ENCODE measurements around the gene KCNIP4. TPM values are rescaled to one million over a fixed set of nuclear protein-coding genes. Genes with fewer than 3 reads are reported as not detected.

KCNIP4 gene
- total and polyA plus RNA-seq, 3 donors from 2014 or later: 0.68 TPM; not detected in 2

DNA sequence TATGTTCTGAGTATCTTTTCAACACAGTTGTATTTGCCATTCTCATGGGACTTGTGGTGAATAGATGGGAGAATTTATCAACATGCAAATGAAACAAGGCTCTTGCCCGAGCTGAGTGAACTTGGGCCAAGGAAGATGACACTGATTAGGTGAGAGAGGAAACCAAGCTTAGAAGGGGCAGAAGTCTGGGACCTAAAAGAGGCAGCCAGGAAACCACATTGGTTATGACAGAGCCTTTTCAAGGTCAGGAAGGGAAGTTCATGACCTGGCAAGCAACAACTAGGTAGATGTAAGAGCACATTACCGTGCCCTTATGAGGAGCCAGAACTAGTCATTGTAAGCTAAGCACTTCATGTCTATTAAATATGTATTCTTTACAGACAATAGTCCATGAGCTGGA, 658.0 kb downstream of the KCNIP4 start:
- DNase-seq: no peak
- Histone ChIP-seq H3K4me3 (no peak overlapping the region), H3K27ac (no peak overlapping the region), H3K36me3 (ENCODE audit: low read depth, missing control alignments) (no peaks in the 10 kb centered on the region), H3K9me3 (no peaks in the 10 kb centered on the region), H3K27me3 (no peaks in the 10 kb centered on the region), H3K4me1 (no peaks in the 10 kb centered on the region)
- intact Hi-C loops (cut with DNase I; ENCODE audit: low total_unique reads): no loop called here
- TF ChIP-seq POLR2A (IDR thresholded peaks at IDR 0.05): no peak
- TF ChIP-seq, protein P1, sequence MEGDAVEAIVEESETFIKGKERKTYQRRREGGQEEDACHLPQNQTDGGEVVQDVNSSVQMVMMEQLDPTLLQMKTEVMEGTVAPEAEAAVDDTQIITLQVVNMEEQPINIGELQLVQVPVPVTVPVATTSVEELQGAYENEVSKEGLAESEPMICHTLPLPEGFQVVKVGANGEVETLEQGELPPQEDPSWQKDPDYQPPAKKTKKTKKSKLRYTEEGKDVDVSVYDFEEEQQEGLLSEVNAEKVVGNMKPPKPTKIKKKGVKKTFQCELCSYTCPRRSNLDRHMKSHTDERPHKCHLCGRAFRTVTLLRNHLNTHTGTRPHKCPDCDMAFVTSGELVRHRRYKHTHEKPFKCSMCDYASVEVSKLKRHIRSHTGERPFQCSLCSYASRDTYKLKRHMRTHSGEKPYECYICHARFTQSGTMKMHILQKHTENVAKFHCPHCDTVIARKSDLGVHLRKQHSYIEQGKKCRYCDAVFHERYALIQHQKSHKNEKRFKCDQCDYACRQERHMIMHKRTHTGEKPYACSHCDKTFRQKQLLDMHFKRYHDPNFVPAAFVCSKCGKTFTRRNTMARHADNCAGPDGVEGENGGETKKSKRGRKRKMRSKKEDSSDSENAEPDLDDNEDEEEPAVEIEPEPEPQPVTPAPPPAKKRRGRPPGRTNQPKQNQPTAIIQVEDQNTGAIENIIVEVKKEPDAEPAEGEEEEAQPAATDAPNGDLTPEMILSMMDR (IDR thresholded peaks at IDR 0.05): no peak
- WGBS, 2 donors: 30 to 42% methylated on average over 2 of the region's 2 CpGs

DNA sequence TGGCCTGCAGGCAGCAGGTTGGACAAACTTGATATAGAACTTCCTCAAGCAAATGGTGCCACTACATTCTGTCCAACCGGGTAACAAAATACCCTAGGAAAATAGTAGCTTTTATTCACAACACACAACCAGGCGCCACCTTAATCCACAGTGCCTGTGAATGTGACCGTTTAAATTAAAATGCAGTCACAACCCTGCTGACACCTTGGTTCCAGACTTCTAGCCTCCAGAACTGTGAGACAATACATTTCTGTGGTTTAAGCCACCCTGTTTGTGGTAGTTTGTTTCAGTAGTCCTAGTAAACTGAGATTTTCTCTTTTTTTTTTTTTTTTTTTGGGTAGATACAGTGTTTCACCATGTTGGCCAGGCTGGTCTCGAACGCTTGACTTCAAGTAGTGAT, 672.5 kb downstream of the KCNIP4 start:
- TF ChIP-seq, protein P1 (IDR thresholded peaks at IDR 0.05): no peak
- no peak for TF ChIP-seq POLR2A (IDR thresholded peaks at IDR 0.05)
- 84 to 95% methylated on average over 5 of the region's 5 CpGs for WGBS, 2 donors
- Histone ChIP-seq H3K27ac (no peak overlapping the region), H3K4me1 (no peaks in the 10 kb centered on the region), H3K9me3 (no peaks in the 10 kb centered on the region), H3K36me3 (ENCODE audit: low read depth, missing control alignments) (no peaks in the 10 kb centered on the region), H3K27me3 (no peaks in the 10 kb centered on the region), H3K4me3 (no peak overlapping the region)
- no peak for DNase-seq
- intact Hi-C loops (cut with DNase I; ENCODE audit: low total_unique reads): no loop called here

DNA sequence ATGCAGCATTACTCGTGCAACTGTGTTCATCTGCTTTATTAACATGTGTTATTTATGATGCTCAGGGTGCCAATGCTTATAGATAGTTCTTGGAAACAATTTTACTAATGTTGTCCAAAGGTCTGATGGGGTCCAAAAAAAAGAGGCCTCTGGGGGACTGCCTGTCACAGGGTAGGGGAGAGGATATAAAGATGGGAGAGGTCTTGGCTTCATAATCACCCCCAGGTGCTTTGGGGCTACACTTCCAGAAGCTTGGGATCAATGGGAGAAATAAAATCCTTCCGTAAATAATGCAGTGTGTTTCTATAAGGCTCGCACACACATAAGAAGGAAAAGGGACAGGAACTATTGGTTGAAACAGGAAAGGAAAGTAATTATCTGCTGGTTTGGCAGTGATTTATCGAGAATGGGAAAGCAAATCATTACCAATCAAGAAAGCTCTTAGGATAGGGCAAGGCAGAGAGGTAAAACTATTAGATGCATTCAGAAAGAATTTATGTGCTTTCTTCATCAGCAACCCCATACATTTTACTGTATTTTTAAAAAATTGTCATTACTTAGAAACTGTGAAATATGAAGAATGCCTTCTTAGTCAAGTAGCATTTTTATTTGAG, 677.0 kb downstream of the KCNIP4 start:
- H3K27ac ChIP-seq: no peak overlapping the region
- H3K36me3 ChIP-seq (ENCODE audit: low read depth, missing control alignments): no peaks in the 10 kb centered on the region
- WGBS, 2 donors: 72 to 80% methylated on average over 4 of the region's 4 CpGs
- no peak for DNase-seq
- H3K4me3 ChIP-seq: no peak overlapping the region
- TF ChIP-seq, protein P1 (IDR thresholded peaks at IDR 0.05): no peak
- TF ChIP-seq POLR2A (IDR thresholded peaks at IDR 0.05): no peak
- intact Hi-C loops (cut with DNase I; ENCODE audit: low total_unique reads): no loop called here
- H3K9me3 ChIP-seq: no peaks in the 10 kb centered on the region
- H3K4me1 ChIP-seq: no peaks in the 10 kb centered on the region
- H3K27me3 ChIP-seq: no peaks in the 10 kb centered on the region

DNA sequence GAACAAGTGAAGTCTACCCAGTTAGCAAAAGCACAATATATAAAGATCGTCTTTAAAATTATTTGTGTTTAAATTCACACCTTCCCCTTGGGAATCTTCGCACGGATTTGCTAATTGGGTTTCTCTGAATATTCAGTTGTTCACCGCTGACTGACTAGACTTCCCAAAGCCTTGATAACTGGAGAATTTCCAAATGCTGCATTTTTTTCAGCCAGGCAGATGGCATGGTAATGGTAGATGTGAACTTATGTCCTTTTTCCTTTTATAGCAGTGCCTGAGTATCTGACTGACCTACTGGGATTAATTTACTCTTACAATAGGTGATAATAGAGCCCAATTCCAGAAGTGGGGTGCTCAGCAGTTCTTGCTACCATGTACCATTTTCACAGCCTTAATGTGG, 700.2 kb downstream of the KCNIP4 start:
- DNase-seq: no peak
- Histone ChIP-seq H3K36me3 (ENCODE audit: low read depth, missing control alignments) (no peaks in the 10 kb centered on the region), H3K9me3 (no peaks in the 10 kb centered on the region), H3K27ac (no peak overlapping the region), H3K4me3 (no peak overlapping the region), H3K27me3 (no peaks in the 10 kb centered on the region), H3K4me1 (no peaks in the 10 kb centered on the region)
- intact Hi-C loops (cut with DNase I; ENCODE audit: low total_unique reads): no loop called here
- TF ChIP-seq POLR2A (IDR thresholded peaks at IDR 0.05): no peak
- TF ChIP-seq, protein P1 (IDR thresholded peaks at IDR 0.05): no peak
- 82 to 88% methylated on average over 4 of the region's 4 CpGs for WGBS, 2 donors

DNA sequence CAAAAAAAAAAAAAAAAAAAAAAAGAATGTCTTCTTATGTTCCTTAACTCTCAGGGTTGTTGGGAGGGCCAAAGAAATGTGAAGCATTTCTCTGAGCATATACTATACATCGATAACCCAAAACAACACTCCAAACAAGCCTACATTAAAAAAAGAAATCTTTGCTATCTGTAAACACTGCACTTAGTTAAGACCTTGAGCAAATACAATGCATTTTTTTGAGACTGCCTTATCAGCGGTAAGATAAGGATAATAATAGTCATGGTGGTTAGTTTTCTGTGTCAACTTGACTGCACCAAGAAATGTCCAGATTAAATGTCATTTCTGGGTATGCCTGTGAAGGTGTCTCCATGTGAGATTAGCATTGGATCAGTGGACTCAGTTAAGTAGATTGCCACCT, 706.4 kb downstream of the KCNIP4 start:
- DNase-seq: no peak
- 52 to 68% methylated on average over 2 of the region's 2 CpGs for WGBS, 2 donors
- intact Hi-C loops (cut with DNase I; ENCODE audit: low total_unique reads): no loop called here
- Histone ChIP-seq H3K27ac (no peak overlapping the region), H3K36me3 (ENCODE audit: low read depth, missing control alignments) (no peaks in the 10 kb centered on the region), H3K4me1 (no peaks in the 10 kb centered on the region), H3K4me3 (no peak overlapping the region), H3K9me3 (no peaks in the 10 kb centered on the region), H3K27me3 (no peaks in the 10 kb centered on the region)
- TF ChIP-seq POLR2A (IDR thresholded peaks at IDR 0.05): no peak
- TF ChIP-seq, protein P1 (IDR thresholded peaks at IDR 0.05): no peak
